COLO829 (cell line): ENCODE results near the gene XPR1.

Experiments
- DNase-seq: peaks from one replicate; pipeline ENCODE4 v3.0.0; 2012; ENCODE audit warnings: low spot score

The XPR1 gene

GRCh38 chr1:180933141-180933540 lies 301.3 kb downstream of the XPR1 start:
- no peak for DNase-seq

DNA sequence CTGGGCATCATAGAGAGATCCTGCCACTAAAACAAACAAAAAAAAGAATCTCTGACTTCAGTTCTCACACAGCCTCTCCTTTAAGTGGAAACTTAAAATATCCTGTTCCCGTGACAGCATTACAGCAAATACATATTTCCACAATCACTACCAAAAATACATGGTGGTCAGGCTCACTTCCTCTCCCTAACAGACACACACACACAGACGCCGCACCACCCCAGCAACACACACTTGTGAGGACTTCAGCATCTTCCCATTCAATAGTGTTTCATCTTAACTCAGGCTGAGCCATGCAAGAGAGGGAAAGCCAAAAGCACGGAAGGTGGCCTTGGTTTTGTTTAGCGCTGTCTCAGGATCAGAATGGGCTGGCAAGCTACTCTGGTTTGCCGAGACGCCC lies 302.7 kb downstream of the XPR1 start:
- DNase-seq = no peak

GRCh38 chr1:180935326-180936109 lies 303.7 kb downstream of the XPR1 start:
- no peak for DNase-seq

GRCh38 chr1:180936110-180937011 lies 304.5 kb downstream of the XPR1 start:
- DNase-seq = no peak

DNA sequence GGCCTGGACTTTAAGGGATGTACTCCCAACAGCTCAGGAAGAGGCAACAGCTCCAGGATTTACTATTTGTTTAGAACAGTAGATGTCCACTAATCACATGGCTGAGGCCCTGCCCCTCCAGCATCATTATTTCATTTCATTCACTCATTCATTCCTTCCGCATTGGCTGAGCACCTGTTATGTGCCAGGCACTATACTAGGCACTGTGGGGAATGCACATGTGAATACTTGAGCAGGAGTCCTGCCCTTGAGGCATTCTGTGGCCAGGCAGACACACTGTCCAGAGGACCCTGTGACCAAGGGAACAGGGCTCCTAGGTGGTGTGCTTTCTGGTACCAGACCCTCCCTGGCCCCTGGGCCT lies 305.2 kb downstream of the XPR1 start:
- no peak for DNase-seq

- no peak for DNase-seq
Observed at GRCh38 chr1:180937624-180938225, 305.9 kb downstream of the XPR1 start.

GRCh38 chr1:180939073-180939710 lies 307.4 kb downstream of the XPR1 start:
- no peak for DNase-seq

DNA sequence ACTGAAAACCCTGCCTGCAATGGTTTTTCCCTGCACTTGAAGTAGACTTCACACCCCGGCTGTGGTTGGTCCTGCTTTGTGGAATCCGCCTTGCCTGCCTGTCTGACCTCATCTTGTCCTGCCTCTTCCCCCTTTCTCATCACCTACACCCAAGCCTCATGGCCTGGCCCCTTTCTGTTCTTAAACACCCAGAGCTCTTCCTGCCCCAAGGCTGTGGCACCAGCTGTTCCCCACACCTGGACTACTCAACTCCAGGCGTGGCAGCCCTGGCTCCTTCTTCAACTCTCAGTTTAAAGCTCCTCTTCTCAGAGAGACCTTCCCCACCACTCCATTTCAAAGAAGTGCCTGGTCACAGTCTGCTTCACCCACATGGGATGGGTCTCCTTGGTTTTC lies 307.9 kb downstream of the XPR1 start:
- no peak for DNase-seq
